SK-N-MC (cell line): Measurements from ENCODE around the gene PRICKLE2.

Experiments
- EZH2 ChIP-seq: fragments of 200-600 bp; sonication (generic); IDR thresholded peaks from one replicate; pipeline ENCODE4 v1.6.1; 2017; ENCODE audit warnings: antibody characterized with exemption
- FOXP2 ChIP-seq: optimal IDR thresholded peaks from 2 replicates; pipeline ENCODE3; 2011; ENCODE audit warnings: mild to moderate bottlenecking, moderate library complexity; ENCODE audit not compliant: insufficient read depth; ENCODE audit errors: extremely low read length, control extremely low read depth
- POLR2AphosphoS5 ChIP-seq: IDR thresholded peaks from 2 replicates; pipeline ENCODE4 v1.6.1; 2012; ENCODE audit warnings: mild to moderate bottlenecking, low read depth, low read length, borderline replicate concordance

DNA sequence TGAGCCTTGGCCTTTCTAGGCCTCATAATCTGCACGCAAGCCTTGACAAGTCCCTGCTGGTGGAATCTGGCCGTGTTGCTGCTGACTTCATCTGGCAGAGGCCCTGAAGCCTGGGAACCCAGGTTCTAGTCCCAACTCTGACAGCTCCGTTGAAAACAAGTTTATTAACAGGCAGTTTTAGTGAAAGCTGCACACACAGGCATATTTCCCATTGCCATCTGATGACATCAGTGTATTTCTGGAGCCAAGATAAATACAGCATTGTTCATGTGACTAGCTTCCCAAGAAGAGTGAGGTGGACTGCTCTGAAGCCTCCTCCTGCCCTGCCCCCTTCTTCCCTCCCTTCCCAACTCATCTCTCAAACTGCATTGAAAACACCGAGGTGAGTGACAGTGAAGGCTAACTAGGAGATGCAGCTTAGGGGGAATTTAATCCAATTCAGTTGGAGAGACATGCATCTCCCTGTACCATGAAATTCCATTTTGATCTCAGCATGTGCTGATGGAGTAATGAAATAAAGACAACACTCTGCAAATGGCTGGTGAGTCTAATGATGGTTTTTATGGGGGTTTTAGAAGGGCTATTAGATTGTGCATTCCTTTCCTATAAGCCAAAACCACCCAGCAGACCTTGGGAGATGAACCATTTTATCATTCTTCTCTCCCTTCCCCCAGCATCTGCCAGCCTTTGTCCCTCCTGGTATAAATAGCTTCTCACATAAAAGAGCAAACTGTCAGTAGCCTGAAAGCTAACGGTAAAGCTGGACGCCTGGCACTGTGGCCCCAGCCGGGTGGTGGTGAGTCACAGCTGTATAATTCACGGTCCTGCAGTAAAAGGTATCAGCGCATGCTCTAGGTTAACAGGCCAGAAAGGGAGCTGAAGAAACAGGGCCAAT lies 38.0 kb downstream of the PRICKLE2 start:
- TF ChIP-seq EZH2 (no peak), POLR2AphosphoS5 (no peak), FOXP2 (no peak)
